Osteoblast (primary cell): ENCODE results near the gene COX6B2. TPM values are rescaled to one million over a fixed set of nuclear protein-coding genes. Genes with fewer than 3 reads are reported as not detected.
"Not testable (repeated sequence)": the region's sequence is repeated elsewhere in the genome, so short reads cannot be mapped to it uniquely, and the experiment has no call there.

Source experiments
- DNase-seq: peaks from one replicate; pipeline ENCODE4 v3.0.0; 2011; ENCODE audit warnings: low spot score, mixed read lengths; ENCODE audit not compliant: insufficient read length; ENCODE audit errors: missing footprints
- H2AFZ ChIP-seq: 2 replicates; pipeline ENCODE4 v1.6.0; 2011; ENCODE audit warnings: mild to moderate bottlenecking, low read length
- H3K27ac ChIP-seq: 2 replicates; pipeline ENCODE4 v1.5.1; 2011; ENCODE audit warnings: mild to moderate bottlenecking, low read depth, low read length, moderate library complexity
- H3K27me3 ChIP-seq: 2 replicates; pipeline ENCODE4 v1.6.0; 2012; ENCODE audit warnings: mild to moderate bottlenecking, control low read depth, inconsistent platforms, low read length, moderate library complexity; ENCODE audit not compliant: insufficient read depth
- H3K36me3 ChIP-seq: 2 replicates; pipeline ENCODE4 v1.5.1; 2011; ENCODE audit warnings: mild to moderate bottlenecking, low read length, control low read depth, moderate library complexity; ENCODE audit not compliant: insufficient read depth
- H3K4me1 ChIP-seq: 2 replicates; pipeline ENCODE4 v1.5.1; 2011; ENCODE audit warnings: mild to moderate bottlenecking, low read length, control low read depth, moderate library complexity; ENCODE audit not compliant: insufficient read depth
- H3K4me2 ChIP-seq: 2 replicates; pipeline ENCODE4 v1.6.0; 2011; ENCODE audit warnings: mild to moderate bottlenecking, low read length; ENCODE audit not compliant: insufficient read depth
- H3K4me3 ChIP-seq: fragments of 200-600 bp; sonication (generic); 3 replicates; pipeline ENCODE4 v1.5.1; 2012; ENCODE audit warnings: mild to moderate bottlenecking, low read length, inconsistent platforms; ENCODE audit not compliant: insufficient read depth
- H3K79me2 ChIP-seq: 2 replicates; pipeline ENCODE4 v1.6.0; 2012; ENCODE audit warnings: mild to moderate bottlenecking, low read length, control low read depth, inconsistent platforms; ENCODE audit not compliant: insufficient read depth
- H3K9me3 ChIP-seq: 2 replicates; pipeline ENCODE4 v1.5.1; 2011; ENCODE audit warnings: low read depth, low read length, control low read depth
- H4K20me1 ChIP-seq: 2 replicates; pipeline ENCODE4 v1.6.0; 2012; ENCODE audit warnings: mild to moderate bottlenecking, low read length, control low read depth; ENCODE audit not compliant: insufficient read depth
- CTCF ChIP-seq: IDR thresholded peaks from 2 replicates; pipeline ENCODE4 v1.5.1; 2011; ENCODE audit warnings: mild to moderate bottlenecking, low read depth, low read length, moderate library complexity; ENCODE audit errors: extremely low read depth
- total RNA-seq: library from RNA; depleted of rRNA; stranded (reverse); fragments of >200 nt; gene quantifications from 2 replicates; pipeline ENCODE4 v1.2.3, GENCODE V29; 2012

The COX6B2 gene
- total RNA-seq, 1 donor: not detected

DNA sequence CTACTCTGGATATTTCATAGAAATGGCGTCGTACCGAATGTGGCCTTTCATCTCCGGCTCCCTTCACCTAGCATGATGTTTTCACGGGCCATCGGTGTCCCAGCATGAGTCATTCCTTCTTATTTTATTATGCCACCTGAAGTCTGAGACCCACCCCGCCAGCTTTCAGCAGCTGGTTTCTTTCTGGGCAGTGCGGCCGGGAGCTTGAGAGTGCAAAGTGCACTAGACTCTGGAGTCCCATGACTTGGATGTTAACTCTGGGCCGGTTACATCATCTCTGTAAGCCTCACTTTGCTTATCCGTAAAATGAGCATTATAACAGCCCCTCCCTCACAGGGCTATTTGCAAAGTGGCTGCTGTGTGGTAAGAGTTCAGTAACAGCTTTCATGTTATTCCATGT is 20.6 kb downstream of the COX6B2 start:
- Histone ChIP-seq H3K4me2 (no peak overlapping the region), H3K4me1 (peaks cover 12% of the 10 kb centered on the region), H3K4me3 (no peak overlapping the region), H3K9me3 (no peaks in the 10 kb centered on the region), H4K20me1 (no peaks in the 10 kb centered on the region), H3K79me2 (no peaks in the 10 kb centered on the region), H3K36me3 (no peaks in the 10 kb centered on the region), H2AFZ (no peak overlapping the region), H3K27me3 (peaks cover 18% of the 10 kb centered on the region), H3K27ac (no peak overlapping the region)
- no peak for TF ChIP-seq CTCF
- peak; percentile 15 for DNase-seq

DNA sequence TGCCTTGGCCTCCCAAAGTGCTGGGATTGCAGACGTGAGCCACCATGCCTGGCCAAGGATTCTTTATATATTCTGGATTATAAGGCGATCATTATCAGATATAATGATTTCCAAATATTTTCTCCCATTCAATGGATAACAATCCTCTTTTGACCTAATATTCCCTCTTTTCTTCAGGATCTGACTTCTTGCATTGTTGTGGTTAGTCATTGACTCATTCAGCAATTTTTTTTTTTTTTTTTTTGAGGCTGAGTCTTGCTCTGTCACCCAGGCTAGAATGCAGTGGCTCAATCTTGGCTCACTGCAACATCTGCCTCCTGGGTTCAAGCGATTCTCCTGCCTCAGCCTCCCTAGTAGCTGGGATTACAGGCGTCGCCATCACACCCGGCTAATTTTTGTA is 24.7 kb downstream of the COX6B2 start:
- H3K4me2 ChIP-seq, H3K27me3 ChIP-seq, H3K4me3 ChIP-seq, H2AFZ ChIP-seq, H4K20me1 ChIP-seq, H3K27ac ChIP-seq, H3K79me2 ChIP-seq, H3K36me3 ChIP-seq, H3K9me3 ChIP-seq: not testable (repeated sequence)
- H3K4me1 ChIP-seq: peaks cover 15% of the 10 kb centered on the region
- DNase-seq: peak; percentile 91

GRCh38 chr19:55328774-55329318 is 25.7 kb downstream of the COX6B2 start:
- peak; percentile 53 for DNase-seq

GRCh38 chr19:55325172-55325571 is 29.3 kb downstream of the COX6B2 start, which contains the start of gene TMEM150B:
Gene TMEM150B (minus strand): TSS chr19:55325341. CDS start chr19:55321036, 4,305 bp downstream.
- H3K4me3 ChIP-seq: no peak within 1 kb of the TSS
- DNase-seq: peak; percentile 56
- H3K4me2 ChIP-seq: no peak within 1 kb of the TSS
- H2AFZ ChIP-seq: peak within 1 kb of the TSS; percentile 42
- H4K20me1 ChIP-seq: no peaks in the 10 kb centered on the region
- H3K27ac ChIP-seq: no peak within 1 kb of the TSS
- no peaks in the 10 kb centered on the region for H3K36me3 ChIP-seq
- no peaks in the 10 kb centered on the region for H3K27me3 ChIP-seq
- no peak for TF ChIP-seq CTCF
- H3K4me1 ChIP-seq: peaks cover 15% of the 10 kb centered on the region
- H3K9me3 ChIP-seq: no peaks in the 10 kb centered on the region
- H3K79me2 ChIP-seq: no peaks in the 10 kb centered on the region

More at GRCh38 chr19:55328774-55329318, 25.7 kb downstream of the COX6B2 start:
- H3K27me3 ChIP-seq, H3K27ac ChIP-seq, H3K36me3 ChIP-seq, H3K4me3 ChIP-seq, H2AFZ ChIP-seq, H3K9me3 ChIP-seq, H4K20me1 ChIP-seq, H3K79me2 ChIP-seq, H3K4me2 ChIP-seq: not testable (repeated sequence)
- H3K4me1 ChIP-seq: peaks cover 15% of the 10 kb centered on the region

GRCh38 chr19:55324662-55325061 is 29.9 kb downstream of the COX6B2 start:
- DNase-seq: peak; percentile 13
- H3K36me3 ChIP-seq: no peaks in the 10 kb centered on the region
- H3K79me2 ChIP-seq: no peaks in the 10 kb centered on the region
- H3K9me3 ChIP-seq: no peaks in the 10 kb centered on the region
- no peak overlapping the region for H3K27ac ChIP-seq
- H3K4me3 ChIP-seq: no peak overlapping the region
- H3K4me1 ChIP-seq: peaks cover 13% of the 10 kb centered on the region
- no peaks in the 10 kb centered on the region for H3K27me3 ChIP-seq
- no peaks in the 10 kb centered on the region for H4K20me1 ChIP-seq
- no peak for TF ChIP-seq CTCF
- H2AFZ ChIP-seq: peak overlapping the region; percentile 42
- H3K4me2 ChIP-seq: no peak overlapping the region
